Epithelial cell of proximal tubule (primary cell): ENCODE results near the gene DYNC1I1. TPM values are rescaled to one million over a fixed set of nuclear protein-coding genes. Genes with fewer than 3 reads are reported as not detected.

Experiments used
- DNase-seq: peaks from one replicate; pipeline ENCODE4 v3.0.0-alpha.2; 2011; ENCODE audit warnings: low read depth
- H3K4me3 ChIP-seq: 2 replicates; pipeline ENCODE4 v1.5.1; 2011; ENCODE audit warnings: low read depth, mild to moderate bottlenecking, low read length
- CTCF ChIP-seq: conservative IDR thresholded peaks from 2 replicates; pipeline ENCODE4 v1.5.1; 2012; ENCODE audit warnings: low read depth, mild to moderate bottlenecking, low read length
- total RNA-seq: library from RNA; depleted of rRNA; stranded (reverse); fragments of >200 nt; gene quantifications from 2 replicates; pipeline ENCODE4 v1.2.3, GENCODE V29; 2015

The DYNC1I1 gene
- total RNA-seq, 1 donor from 2014 or later = 0.06 TPM

GRCh38 chr7:95999481-95999880, 227.1 kb downstream of the DYNC1I1 start:
- DNase-seq = no peak
- no peak overlapping the region for H3K4me3 ChIP-seq

GRCh38 chr7:96004578-96004977, 232.2 kb downstream of the DYNC1I1 start:
- TF ChIP-seq CTCF = no peak
- H3K4me3 ChIP-seq = no peak overlapping the region

More at GRCh38 chr7:95999481-95999880, 227.1 kb downstream of the DYNC1I1 start:
- no peak for TF ChIP-seq CTCF

DNA sequence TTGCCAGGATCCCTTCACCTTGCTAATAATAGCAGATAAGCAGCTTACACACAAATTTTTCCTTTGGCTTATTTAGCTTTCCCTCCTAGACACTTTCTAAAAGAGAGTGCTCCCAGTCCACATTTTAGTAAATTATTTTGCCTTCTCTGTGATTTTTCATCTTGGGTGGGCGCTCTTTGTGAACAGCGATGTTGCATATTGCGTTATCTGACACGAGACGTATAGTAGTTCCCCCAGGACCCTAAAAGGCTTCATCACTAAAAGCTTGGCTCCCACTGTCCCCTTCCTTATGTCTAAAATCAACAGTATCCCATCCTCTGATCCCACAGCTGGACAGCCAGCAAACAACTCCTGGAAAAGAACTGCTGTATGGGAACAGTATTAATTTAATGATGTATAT, 232.9 kb downstream of the DYNC1I1 start:
- DNase-seq = no peak
- H3K4me3 ChIP-seq = no peak overlapping the region
- TF ChIP-seq CTCF = no peak

More at GRCh38 chr7:96004578-96004977, 232.2 kb downstream of the DYNC1I1 start:
- DNase-seq = no peak

DNA sequence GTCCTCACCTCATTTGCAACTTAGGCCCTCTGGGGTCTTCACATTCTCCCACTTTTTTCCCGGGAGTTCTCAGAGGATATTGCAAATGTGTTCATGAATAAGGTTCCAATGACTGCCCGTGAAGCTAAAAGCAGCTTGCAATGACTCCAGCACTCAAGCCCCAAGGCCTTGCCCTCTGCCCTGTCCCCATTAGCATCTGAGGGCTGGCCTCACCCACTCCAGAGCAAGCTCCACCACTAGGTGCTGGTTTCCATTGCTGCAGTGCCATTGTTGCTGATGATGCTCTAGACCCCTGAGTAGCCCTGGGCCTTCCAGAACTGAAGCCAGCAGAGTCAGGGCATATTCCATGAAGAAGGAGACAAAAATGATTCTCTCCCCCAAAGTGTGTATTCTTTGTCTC, 236.8 kb downstream of the DYNC1I1 start:
- DNase-seq = no peak
- H3K4me3 ChIP-seq = no peak overlapping the region
- no peak for TF ChIP-seq CTCF

GRCh38 chr7:96013836-96014235, 241.5 kb downstream of the DYNC1I1 start:
- no peak for TF ChIP-seq CTCF
- H3K4me3 ChIP-seq = no peak overlapping the region

DNA sequence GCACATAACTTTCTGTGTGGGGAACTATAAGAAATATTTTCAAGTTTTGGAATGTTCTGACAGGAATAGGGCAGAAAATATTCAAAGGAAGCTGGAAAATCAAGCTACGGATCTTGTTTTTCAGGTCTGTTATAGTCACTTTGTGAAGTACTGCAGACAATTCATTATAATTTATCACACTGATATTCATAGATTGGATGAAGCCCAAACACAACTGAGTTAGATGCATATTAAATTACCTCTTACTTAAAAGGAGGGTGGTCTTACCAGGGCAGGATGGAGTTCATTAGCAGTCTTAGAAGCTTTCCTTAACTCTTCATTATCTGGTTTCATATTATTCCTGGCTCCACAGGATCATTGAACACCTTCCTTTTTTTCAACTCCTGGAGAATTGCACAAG, 242.3 kb downstream of the DYNC1I1 start:
- DNase-seq = no peak
- no peak overlapping the region for H3K4me3 ChIP-seq
- TF ChIP-seq CTCF = no peak

More at GRCh38 chr7:96013836-96014235, 241.5 kb downstream of the DYNC1I1 start:
- DNase-seq = no peak

- no peak for TF ChIP-seq CTCF
- no peak for DNase-seq
- no peak overlapping the region for H3K4me3 ChIP-seq
Measured at GRCh38 chr7:96016056-96016586, 243.8 kb downstream of the DYNC1I1 start.
